H1 (cell line): ENCODE measurements around the gene RCSD1. TPM values are rescaled to one million over a fixed set of nuclear protein-coding genes. Genes with fewer than 3 reads are reported as not detected.
A peak's percentile ranks its signal among the peaks of the same experiment; 100 is the strongest.

Experiments used
- ATF2 ChIP-seq: IDR thresholded peaks from 2 replicates; pipeline ENCODE4 v1.6.1; 2012; ENCODE audit warnings: low read length, inconsistent platforms
- CEBPB ChIP-seq: IDR thresholded peaks from 2 replicates; pipeline ENCODE4 v1.6.1; 2012; ENCODE audit warnings: low read depth, low read length
- CREB1 ChIP-seq: IDR thresholded peaks from 2 replicates; pipeline ENCODE4 v1.6.1; 2012; ENCODE audit warnings: inconsistent platforms
- E2F6 ChIP-seq: IDR thresholded peaks from 2 replicates; pipeline ENCODE4 v1.6.1; 2012; ENCODE audit warnings: inconsistent platforms
- EGR1 ChIP-seq: IDR thresholded peaks from 2 replicates; pipeline ENCODE4 v1.6.1; 2011; ENCODE audit warnings: low read depth, low read length, borderline replicate concordance
- HDAC6 ChIP-seq: IDR thresholded peaks from one replicate; pipeline ENCODE4 v1.7.1; 2012; ENCODE audit warnings: low read depth, mild to moderate bottlenecking, inconsistent platforms, low read length, moderate library complexity
- MAFK ChIP-seq: IDR thresholded peaks from 2 replicates; pipeline ENCODE4 v1.6.1; 2012; ENCODE audit warnings: low read depth, mild to moderate bottlenecking, improper control_type of control experiment, low read length
- NRF1 ChIP-seq: IDR thresholded peaks from 2 replicates; pipeline ENCODE4 v1.6.1; 2011; ENCODE audit warnings: mild to moderate bottlenecking, low read depth, low read length, improper control_type of control experiment
- SAP30 ChIP-seq: fragments of 300-600 bp; sonication (generic); IDR thresholded peaks from 2 replicates; pipeline ENCODE4 v1.7.1; 2012; ENCODE audit warnings: low read length, moderate library complexity, mild to moderate bottlenecking, inconsistent platforms; ENCODE audit not compliant: insufficient read depth, insufficient replicate concordance
- SIN3A ChIP-seq, 2 experiments: IDR thresholded peaks in 1 of 2; conservative IDR thresholded peaks in 1 of 2; 2 replicates each; pipeline ENCODE4 v1.6.1; 2011 to 2012; ENCODE audit warnings: low read length in 2 of 2, improper control_type of control experiment in 1 of 2, low read depth in 1 of 2, mild to moderate bottlenecking in 1 of 2
- SIRT6 ChIP-seq: IDR thresholded peaks from one replicate; pipeline ENCODE4 v1.7.1; 2012; ENCODE audit warnings: low read length, inconsistent platforms
- TAF7 ChIP-seq: optimal IDR thresholded peaks from 2 replicates; pipeline ENCODE3; 2011; ENCODE audit warnings: low read depth, mild to moderate bottlenecking, inconsistent platforms, low read length, moderate library complexity, borderline replicate concordance
- TEAD4 ChIP-seq: IDR thresholded peaks from 2 replicates; pipeline ENCODE4 v1.6.1; 2012; ENCODE audit warnings: low read depth, low read length, inconsistent platforms, mixed read lengths
- polyA plus RNA-seq, 7 experiments: library from polyadenylated mRNA; depleted of rRNA in 3 of 7; stranded (reverse) in 5 of 7; unstranded in 2 of 7; fragments of >200 nt in 5 of 7; fragments of 200-250 nt in 2 of 7; gene quantifications; 1 replicate in 5 of 7; 2 replicates in 1 of 7; 4 replicates in 1 of 7; pipeline versions ENCODE4 v1.2.1 to v1.2.3, GENCODE V29; 2011 to 2013; ENCODE audit warnings: missing spikeins in 2 of 7, mixed read lengths in 2 of 7
- total RNA-seq: library from RNA; stranded (reverse); fragmentation: NEBNext Ultra II Directional; extraction: Animal tissue kit (Norgen Biotek cat#: 25700); gene quantifications from 2 replicates; pipeline ENCODE4 v1.2.1, GENCODE V29; 2021

Gene RCSD1
- total and polyA plus RNA-seq, 2 of the 8 experiments (the other 6 are each of a cell fraction or from before 2014, with no cell fraction given) = 0.47 to 0.69 TPM

GRCh38 chr1:167715157-167715999 lies 85.3 kb downstream of the RCSD1 start (continued):
- TF ChIP-seq NRF1 (peak; percentile 27; the same call in 1 of the 2 replicates), SIRT6 (no peak), TAF7 (peak; percentile 70), SIN3A (conservative IDR thresholded peaks at IDR 0.05 in 1 of 2, IDR thresholded peaks at IDR 0.05 in 1 of 2; ENCODE audit: low read depth in 1 of 2, low read length in 2 of 2) (peak; percentile 44 to 72; a peak in 2 of 4 replicates), SAP30 (no peak), ATF2 (peak; percentile 84), EGR1 (no peak), HDAC6 (peak; percentile 35), TEAD4 (peak; percentile 83), E2F6 (no peak), MAFK (peak; percentile 85; the same call in 1 of the 2 replicates), CREB1 (peak; percentile 53; the same call in 1 of the 2 replicates), CEBPB (peak; percentile 56; the same call in 1 of the 2 replicates)
